Breast epithelium (tissue), 4 donors: ENCODE measurements around the gene CINP. TPM values are rescaled to one million over a fixed set of nuclear protein-coding genes. Genes with fewer than 3 reads are reported as not detected.

Source experiments
- DNase-seq, 2 donors: peaks; one replicate each; pipeline ENCODE4 v3.0.0-alpha.2; 2019; ENCODE audit warnings: low spot score in 2 of 2
- H3K27ac ChIP-seq, 2 donors: fragments of 200-600 bp; sonication (generic) in 1 of 2; one replicate each; pipeline ENCODE4 v1.5.1; 2016 to 2019; ENCODE audit warnings: mild to moderate bottlenecking in 1 of 2
- H3K27me3 ChIP-seq, 2 donors: fragments of 200-600 bp; sonication (generic) in 1 of 2; one replicate each; pipeline versions ENCODE4 v1.5.1 to v1.6.0; 2017 to 2019; ENCODE audit warnings: control low read depth in 1 of 2, mild to moderate bottlenecking in 1 of 2
- H3K36me3 ChIP-seq: fragments of 200-600 bp; one replicate; pipeline ENCODE4 v1.5.1; 2019
- H3K4me1 ChIP-seq, 2 donors: fragments of 200-600 bp; sonication (generic); one replicate each; pipeline ENCODE4 v1.5.1; 2016 to 2019; ENCODE audit warnings: control low read depth in 1 of 2
- H3K4me3 ChIP-seq, 3 donors: fragments of 200-600 bp; sonication (generic); 1 replicate in 2 of 3; 2 replicates in 1 of 3; pipeline ENCODE4 v1.5.1; 2016 to 2019; ENCODE audit warnings: mild to moderate bottlenecking in 3 of 3, moderate library complexity in 2 of 3
- H3K9me3 ChIP-seq, 2 donors: fragments of 200-600 bp; sonication (generic) in 1 of 2; one replicate each; pipeline ENCODE4 v1.5.1; 2016 to 2019; ENCODE audit warnings: control low read depth in 1 of 2
- POLR2A ChIP-seq: fragments of 450-650 bp; IDR thresholded peaks from one replicate; pipeline ENCODE4 v1.6.1; 2016; ENCODE audit warnings: antibody characterized with exemption, mild to moderate bottlenecking, moderate library complexity
- POLR2AphosphoS5 ChIP-seq, 3 donors: sonication (generic); formaldehyde crosslinking; IDR thresholded peaks; one replicate each; pipeline ENCODE4 v1.6.1; 2017; ENCODE audit warnings: antibody characterized with exemption in 3 of 3
- intact Hi-C: fragments of 100-400 bp; cut with DNase I; formaldehyde crosslinking; loops from one replicate; pipeline ENCODE4 v1.15.1; 2023; ENCODE audit warnings: low total_unique reads
- total RNA-seq, 3 donors: library from RNA; depleted of rRNA; stranded (reverse); fragments of >200 nt; gene quantifications; one replicate each; pipeline ENCODE4 v1.1.0, GENCODE V29; 2016
- TF ChIP-seq, protein P1 (sequence below), 3 donors: fragments of 450-650 bp; IDR thresholded peaks; one replicate each; pipeline ENCODE4 v1.5.1; 2016 to 2017; ENCODE audit warnings: antibody characterized with exemption in 3 of 3, mild to moderate bottlenecking in 3 of 3, moderate library complexity in 3 of 3

The CINP gene
- total RNA-seq, 3 donors from 2014 or later: 28.8 to 34.7 (median 33.4) TPM

DNA sequence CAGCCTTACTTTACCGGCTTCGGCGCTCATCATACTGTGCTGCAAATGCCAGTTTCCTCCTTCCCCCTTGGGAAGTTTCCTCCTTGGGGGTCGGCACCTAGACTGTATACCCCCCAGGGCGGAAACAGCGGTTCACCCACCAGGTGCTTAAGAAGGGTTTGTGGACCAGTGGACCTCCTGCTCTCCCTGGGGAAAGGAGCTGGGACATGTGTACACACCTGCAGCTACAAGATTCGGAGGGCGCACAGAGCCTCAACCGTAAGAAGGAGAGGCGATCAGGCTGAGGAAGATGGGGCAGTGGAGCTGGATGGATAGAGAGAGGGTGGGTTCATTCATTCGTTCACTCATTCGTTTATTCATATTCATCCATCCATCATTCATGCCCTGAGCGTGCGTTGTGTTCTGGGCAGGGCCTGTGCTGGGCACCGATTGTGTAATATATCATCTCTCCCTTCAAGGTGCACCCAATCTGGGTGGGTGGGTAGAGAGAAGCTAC is 43.9 kb downstream of the CINP start:
- no peaks in the 10 kb centered on the region for H3K27me3 ChIP-seq
- H3K27ac ChIP-seq: peak overlapping the region; percentile 96 to 97
- DNase-seq: peak in 1 of 2 donors; percentile 29
- intact Hi-C loops: loop anchor here (10.0 kb wide), 1 partner anchor 196 kb away; no protein-coding TSS in a partner anchor
- no peaks in the 10 kb centered on the region for H3K9me3 ChIP-seq
- peaks cover 7 to 9% of the 10 kb centered on the region in 2 donors for H3K4me1 ChIP-seq
- TF ChIP-seq, protein P1, sequence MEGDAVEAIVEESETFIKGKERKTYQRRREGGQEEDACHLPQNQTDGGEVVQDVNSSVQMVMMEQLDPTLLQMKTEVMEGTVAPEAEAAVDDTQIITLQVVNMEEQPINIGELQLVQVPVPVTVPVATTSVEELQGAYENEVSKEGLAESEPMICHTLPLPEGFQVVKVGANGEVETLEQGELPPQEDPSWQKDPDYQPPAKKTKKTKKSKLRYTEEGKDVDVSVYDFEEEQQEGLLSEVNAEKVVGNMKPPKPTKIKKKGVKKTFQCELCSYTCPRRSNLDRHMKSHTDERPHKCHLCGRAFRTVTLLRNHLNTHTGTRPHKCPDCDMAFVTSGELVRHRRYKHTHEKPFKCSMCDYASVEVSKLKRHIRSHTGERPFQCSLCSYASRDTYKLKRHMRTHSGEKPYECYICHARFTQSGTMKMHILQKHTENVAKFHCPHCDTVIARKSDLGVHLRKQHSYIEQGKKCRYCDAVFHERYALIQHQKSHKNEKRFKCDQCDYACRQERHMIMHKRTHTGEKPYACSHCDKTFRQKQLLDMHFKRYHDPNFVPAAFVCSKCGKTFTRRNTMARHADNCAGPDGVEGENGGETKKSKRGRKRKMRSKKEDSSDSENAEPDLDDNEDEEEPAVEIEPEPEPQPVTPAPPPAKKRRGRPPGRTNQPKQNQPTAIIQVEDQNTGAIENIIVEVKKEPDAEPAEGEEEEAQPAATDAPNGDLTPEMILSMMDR (IDR thresholded peaks at IDR 0.05): no peak
- no peak for TF ChIP-seq POLR2A
- no peak for TF ChIP-seq POLR2AphosphoS5 (IDR thresholded peaks at IDR 0.05)
- H3K4me3 ChIP-seq: peak overlapping the region; percentile 73 to 81 (median 80)
- H3K36me3 ChIP-seq: no peaks in the 10 kb centered on the region

DNA sequence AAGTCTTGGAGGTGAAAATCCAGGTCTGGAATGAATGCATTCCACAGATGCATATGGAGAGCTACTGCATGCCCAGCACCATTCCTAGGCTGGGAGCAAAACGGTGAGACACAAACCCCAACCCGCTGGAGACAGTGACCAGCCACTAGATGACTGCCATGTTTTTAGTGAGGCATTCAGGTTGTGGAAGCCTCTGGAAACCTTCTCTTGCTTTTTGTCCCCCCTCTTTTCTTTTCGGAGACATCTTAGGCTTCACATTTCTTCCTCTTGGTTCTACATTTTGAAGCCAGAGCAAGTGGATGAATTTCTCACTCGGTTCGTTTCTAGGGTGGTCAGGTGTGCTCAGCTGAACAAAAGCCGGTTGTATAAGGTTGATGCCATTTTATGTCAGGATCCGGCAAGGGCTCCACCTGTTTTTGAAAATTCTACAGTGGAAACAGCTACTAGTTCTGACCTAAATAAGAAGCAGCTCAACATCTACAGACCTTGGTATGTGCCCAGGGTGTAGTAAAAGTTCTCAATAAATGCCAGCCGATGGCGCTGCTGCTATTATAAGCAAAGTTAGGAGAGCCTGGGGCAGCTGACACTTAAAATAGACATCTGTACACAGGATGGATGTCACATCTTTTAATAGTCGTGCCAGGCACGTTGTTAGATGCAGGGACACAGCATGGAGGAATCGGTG is 45.0 kb downstream of the CINP start:
- intact Hi-C loops: loop anchor here (10.0 kb wide), 1 partner anchor 197 kb away; no protein-coding TSS in a partner anchor
- no peak for TF ChIP-seq POLR2AphosphoS5 (IDR thresholded peaks at IDR 0.05)
- TF ChIP-seq, protein P1 (IDR thresholded peaks at IDR 0.05): no peak
- no peak for TF ChIP-seq POLR2A
- DNase-seq: peak in 1 of 2 donors; percentile 52
- peak overlapping the region; percentile 40 to 67 (median 59) for H3K4me3 ChIP-seq
- H3K27ac ChIP-seq: peak overlapping the region; percentile 96 to 97
- H3K9me3 ChIP-seq: no peaks in the 10 kb centered on the region
- H3K36me3 ChIP-seq: no peaks in the 10 kb centered on the region
- H3K27me3 ChIP-seq: no peaks in the 10 kb centered on the region
- peaks cover 6 to 7% of the 10 kb centered on the region in 2 donors for H3K4me1 ChIP-seq

DNA sequence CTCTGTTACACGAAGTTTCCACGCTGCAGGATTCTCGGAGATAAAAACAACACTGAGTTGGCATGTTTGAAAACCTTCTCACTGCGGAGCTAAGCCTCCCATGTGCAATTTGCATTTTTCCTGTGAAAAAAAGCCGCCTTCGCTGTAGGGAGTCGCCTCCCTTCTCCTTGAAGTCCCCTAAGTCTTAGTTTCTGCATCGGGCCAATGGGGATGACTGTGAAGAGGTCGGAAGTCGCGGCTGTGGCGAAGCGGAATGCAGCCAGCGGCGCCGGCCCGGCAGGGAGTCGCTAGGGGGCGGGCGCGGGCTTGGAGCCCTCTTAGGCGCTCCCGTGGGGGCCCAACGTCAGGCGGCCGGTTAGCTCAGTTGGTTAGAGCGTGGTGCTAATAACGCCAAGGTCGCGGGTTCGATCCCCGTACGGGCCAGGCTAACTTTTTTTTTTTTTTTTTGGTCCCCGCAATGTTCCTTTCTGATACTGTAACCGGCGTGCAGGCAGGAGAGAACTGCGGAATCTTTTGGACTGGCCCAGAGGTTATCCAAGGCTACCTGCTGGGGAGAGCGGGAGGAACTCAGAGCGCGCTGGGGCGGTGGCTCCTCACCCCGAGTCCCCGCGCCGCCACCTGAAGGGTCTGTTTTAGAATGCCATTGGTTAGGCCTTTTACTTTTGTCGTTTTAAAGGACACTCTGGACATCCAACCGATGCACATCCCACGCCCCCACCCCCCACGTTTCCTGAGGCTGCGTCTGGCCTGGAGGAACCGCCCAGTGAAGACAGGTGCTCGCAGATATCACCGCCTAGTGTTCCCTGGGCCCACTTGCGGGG is 45.7 kb downstream of the CINP start:
- Histone ChIP-seq H3K27me3 (no peaks in the 10 kb centered on the region), H3K9me3 (no peaks in the 10 kb centered on the region), H3K36me3 (no peaks in the 10 kb centered on the region), H3K27ac (peak overlapping the region; percentile 96 to 97), H3K4me3 (peak overlapping the region; percentile 40 to 67 (median 59)), H3K4me1 (peaks cover 6 to 7% of the 10 kb centered on the region in 2 donors)
- TF ChIP-seq, protein P1 (IDR thresholded peaks at IDR 0.05): peak; percentile 52 to 91 (median 87)
- TF ChIP-seq POLR2AphosphoS5 (IDR thresholded peaks at IDR 0.05) (peak; percentile 81 to 88 (median 82)), POLR2A (no peak)
- DNase-seq: peak; percentile 93 to 97
- intact Hi-C loops: loop anchor here (10.0 kb wide), 1 partner anchor 198 kb away; no protein-coding TSS in a partner anchor

DNA sequence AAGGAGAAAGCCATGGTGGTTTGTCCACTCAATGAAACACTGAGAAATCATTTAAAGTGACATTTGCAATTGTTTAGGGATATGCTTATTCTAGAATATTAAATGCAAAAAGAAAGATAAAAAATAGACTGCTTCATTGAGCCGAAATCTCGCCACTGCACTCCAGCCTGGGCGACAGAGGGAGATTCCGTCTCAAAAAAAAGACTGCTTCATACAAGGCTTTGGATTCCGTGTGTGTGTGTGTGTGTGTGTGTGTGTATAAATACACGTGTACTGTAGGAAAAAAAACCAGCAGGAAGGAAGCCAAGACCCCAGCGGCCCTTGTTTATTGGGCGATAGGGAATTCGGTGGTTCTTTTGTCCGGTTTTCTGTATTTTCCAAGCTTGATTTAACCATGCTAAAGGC is 46.4 kb downstream of the CINP start:
- no peak for DNase-seq
- H3K27ac ChIP-seq: peak overlapping the region; percentile 53 to 97
- H3K36me3 ChIP-seq: no peaks in the 10 kb centered on the region
- no peaks in the 10 kb centered on the region for H3K27me3 ChIP-seq
- TF ChIP-seq POLR2AphosphoS5 (IDR thresholded peaks at IDR 0.05) (no peak), POLR2A (no peak)
- TF ChIP-seq, protein P1 (IDR thresholded peaks at IDR 0.05): no peak
- intact Hi-C loops: loop anchor here (10.0 kb wide), 1 partner anchor 198 kb away; no protein-coding TSS in a partner anchor
- H3K4me1 ChIP-seq: peaks cover 6 to 7% of the 10 kb centered on the region in 2 donors
- peak overlapping the region; percentile 40 to 67 (median 59) for H3K4me3 ChIP-seq
- H3K9me3 ChIP-seq: no peaks in the 10 kb centered on the region
